HG02870 (cell line): ENCODE results near the gene KIF17.

Experiments
- ATAC-seq: cut with Tn5 transposase; IDR thresholded peaks from one replicate; pipeline ENCODE4 v1.9.1; 2021; ENCODE audit warnings: mild to moderate bottlenecking, moderate library complexity; ENCODE audit not compliant: unreplicated experiment

The KIF17 gene

GRCh38 chr1:20663365-20663764 is 54.4 kb downstream of the KIF17 start:
- ATAC-seq, result no peak

- no peak for ATAC-seq
Observed at GRCh38 chr1:20662110-20662475, 55.7 kb downstream of the KIF17 start.

GRCh38 chr1:20661207-20662109 is 56.3 kb downstream of the KIF17 start, which contains the start of gene DDOST:
Gene DDOST (minus strand): TSS chr1:20661369. CDS start chr1:20661350, 19 bp downstream.
- ATAC-seq, result peak; percentile 97

GRCh38 chr1:20660847-20661206 is 57.0 kb downstream of the KIF17 start:
- ATAC-seq, result peak; percentile 1

GRCh38 chr1:20660363-20660762 is 57.4 kb downstream of the KIF17 start:
- ATAC-seq, result no peak

- ATAC-seq, result no peak
Observed at GRCh38 chr1:20658166-20658915, 59.5 kb downstream of the KIF17 start.

GRCh38 chr1:20657024-20657423 is 60.8 kb downstream of the KIF17 start:
- no peak for ATAC-seq

GRCh38 chr1:20654104-20654690 is 63.6 kb downstream of the KIF17 start:
- no peak for ATAC-seq

GRCh38 chr1:20652300-20652699 is 65.5 kb downstream of the KIF17 start:
- ATAC-seq, result no peak

GRCh38 chr1:20648946-20649345 is 68.9 kb downstream of the KIF17 start:
- ATAC-seq, result no peak

- no peak for ATAC-seq
Observed at GRCh38 chr1:20648438-20648837, 69.4 kb downstream of the KIF17 start.

- no peak for ATAC-seq
Observed at GRCh38 chr1:20645414-20645813, 72.4 kb downstream of the KIF17 start.

GRCh38 chr1:20644416-20644815 is 73.4 kb downstream of the KIF17 start:
- ATAC-seq, result no peak

- no peak for ATAC-seq
Observed at GRCh38 chr1:20643080-20643479, 74.7 kb downstream of the KIF17 start.

GRCh38 chr1:20641975-20642374 is 75.8 kb downstream of the KIF17 start:
- ATAC-seq, result no peak

GRCh38 chr1:20640183-20640597 is 77.6 kb downstream of the KIF17 start:
- ATAC-seq, result no peak

- no peak for ATAC-seq
Observed at GRCh38 chr1:20636785-20637347, 80.9 kb downstream of the KIF17 start.

GRCh38 chr1:20634594-20635084 is 83.2 kb downstream of the KIF17 start:
- ATAC-seq, result no peak

- no peak for ATAC-seq
Observed at GRCh38 chr1:20634065-20634593, 83.7 kb downstream of the KIF17 start.

- ATAC-seq, result no peak
Observed at GRCh38 chr1:20633190-20634064, 84.4 kb downstream of the KIF17 start, which contains the start of gene PINK1. Gene PINK1 (plus strand): TSS chr1:20633458. CDS start chr1:20633549, 91 bp downstream.
